Skeletal muscle cell (primary cell): ENCODE measurements around the gene MYO18A.
"Not testable (repeated sequence)": the region's sequence is repeated elsewhere in the genome, so short reads cannot be mapped to it uniquely, and the experiment has no call there.

Source experiments
- DNase-seq: peaks from one replicate; pipeline ENCODE4 v3.0.0-alpha.2; 2010; ENCODE audit warnings: low read depth
- H3K4me3 ChIP-seq: 2 replicates; pipeline ENCODE4 v1.5.1; 2011; ENCODE audit warnings: low read depth, mild to moderate bottlenecking, control low read depth, low read length, moderate library complexity

Gene MYO18A

GRCh38 chr17:29180034-29180787 is at the start of gene MYO18A:
MYO18A (minus strand) TSS chr17:29180398; CDS start chr17:29166940, 13,458 bp downstream.
- H3K4me3 ChIP-seq, result peak within 1 kb of the TSS; percentile 58
- no peak for DNase-seq

- no peak for DNase-seq
Observed at GRCh38 chr17:29225396-29225795, 45.2 kb upstream of the MYO18A start.

GRCh38 chr17:29221338-29221737 is 41.1 kb upstream of the MYO18A start:
- not testable (repeated sequence) for H3K4me3 ChIP-seq, DNase-seq

More at GRCh38 chr17:29225396-29225795, 45.2 kb upstream of the MYO18A start:
- H3K4me3 ChIP-seq, result no peak overlapping the region

- H3K4me3 ChIP-seq, result no peak overlapping the region
- DNase-seq, result peak; percentile 36
Observed at GRCh38 chr17:29219378-29220047, 39.3 kb upstream of the MYO18A start.

- no peak overlapping the region for H3K4me3 ChIP-seq
- no peak for DNase-seq
Observed at GRCh38 chr17:29216856-29217255, 36.7 kb upstream of the MYO18A start.

GRCh38 chr17:29216181-29216580 is 36.0 kb upstream of the MYO18A start:
- no peak for DNase-seq
- no peak overlapping the region for H3K4me3 ChIP-seq

- DNase-seq, result no peak
- no peak overlapping the region for H3K4me3 ChIP-seq
Observed at GRCh38 chr17:29215717-29216116, 35.5 kb upstream of the MYO18A start.

GRCh38 chr17:29215174-29215573 is 35.0 kb upstream of the MYO18A start:
- no peak overlapping the region for H3K4me3 ChIP-seq
- DNase-seq, result no peak

GRCh38 chr17:29214215-29215146 is 34.3 kb upstream of the MYO18A start:
- DNase-seq, result no peak
- H3K4me3 ChIP-seq, result no peak overlapping the region

GRCh38 chr17:29212681-29213121 is 32.5 kb upstream of the MYO18A start:
- no peak overlapping the region for H3K4me3 ChIP-seq
- DNase-seq, result no peak

- H3K4me3 ChIP-seq, result no peak overlapping the region
- no peak for DNase-seq
Observed at GRCh38 chr17:29212094-29212631, 32.0 kb upstream of the MYO18A start.

- no peak for DNase-seq
- H3K4me3 ChIP-seq, result no peak overlapping the region
Observed at GRCh38 chr17:29210879-29211278, 30.7 kb upstream of the MYO18A start.

- H3K4me3 ChIP-seq, result no peak overlapping the region
- no peak for DNase-seq
Observed at GRCh38 chr17:29209073-29209472, 28.9 kb upstream of the MYO18A start.

GRCh38 chr17:29207975-29208374 is 27.8 kb upstream of the MYO18A start:
- no peak for DNase-seq

GRCh38 chr17:29205047-29205446 is 24.8 kb upstream of the MYO18A start:
- no peak for DNase-seq
- H3K4me3 ChIP-seq, result no peak overlapping the region

More at GRCh38 chr17:29207975-29208374, 27.8 kb upstream of the MYO18A start:
- no peak overlapping the region for H3K4me3 ChIP-seq

- H3K4me3 ChIP-seq, DNase-seq: not testable (repeated sequence)
Observed at GRCh38 chr17:29204068-29204804, 24.0 kb upstream of the MYO18A start.

GRCh38 chr17:29197516-29198272 is 17.5 kb upstream of the MYO18A start:
- DNase-seq, result no peak
- no peak overlapping the region for H3K4me3 ChIP-seq
